Measurements from ENCODE around the gene UBE2O. TPM values are rescaled to one million over a fixed set of nuclear protein-coding genes. Genes with fewer than 3 reads are reported as not detected.

UBE2O gene
- total RNA-seq, 1 experiment from 2014 or later, result 16.2 TPM

GRCh38 chr17:76485569-76485968, 32.6 kb upstream of the UBE2O start:
- DNase-seq (ENCODE audit: low spot score), result no peak

- DNase-seq (ENCODE audit: low spot score), result no peak
These were observed 31.3 kb upstream of the UBE2O start for GRCh38 chr17:76484228-76484725.

DNA sequence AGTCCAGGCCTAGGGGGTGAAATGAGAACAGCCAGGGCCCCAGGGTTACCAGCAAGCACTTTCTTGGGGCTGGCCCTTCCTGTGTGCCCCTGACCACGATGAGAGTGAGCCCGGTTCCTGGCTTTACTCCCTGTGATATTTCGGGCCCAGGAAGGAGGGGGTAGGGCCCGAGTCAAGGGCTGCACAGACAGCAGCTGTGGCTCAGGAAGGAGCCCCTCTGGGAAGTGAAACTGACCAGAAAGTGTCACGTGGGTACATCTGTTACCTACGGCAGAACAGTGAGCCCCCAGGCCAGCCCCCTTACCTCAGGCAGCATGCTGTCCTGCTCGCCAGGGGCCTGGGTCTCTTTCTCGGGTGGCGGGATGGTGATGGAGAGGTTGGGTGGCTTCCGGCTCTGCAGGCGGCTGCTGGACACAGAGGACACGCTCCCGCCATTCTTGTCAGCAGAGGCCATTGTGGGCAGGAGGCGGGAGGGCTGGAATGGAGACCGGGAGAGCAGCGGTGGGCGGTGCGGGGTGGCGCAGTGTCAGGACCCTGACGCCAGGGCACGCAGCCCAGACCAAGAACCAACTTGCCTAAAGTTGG, 28.2 kb upstream of the UBE2O start:
- DNase-seq (ENCODE audit: low spot score), result no peak

- no peak for DNase-seq (ENCODE audit: low spot score)
These were observed 27.7 kb upstream of the UBE2O start for GRCh38 chr17:76480632-76481031.

- DNase-seq (ENCODE audit: low spot score), result no peak
These were observed 26.6 kb upstream of the UBE2O start for GRCh38 chr17:76479515-76480060.

GRCh38 chr17:76478730-76479514, 26.0 kb upstream of the UBE2O start:
- no peak for DNase-seq (ENCODE audit: low spot score)

- no peak for DNase-seq (ENCODE audit: low spot score)
These were observed 25.1 kb upstream of the UBE2O start for GRCh38 chr17:76478097-76478496.

GRCh38 chr17:76477576-76477975, 24.6 kb upstream of the UBE2O start:
- no peak for DNase-seq (ENCODE audit: low spot score)

GRCh38 chr17:76476736-76477135, 23.8 kb upstream of the UBE2O start:
- no peak for DNase-seq (ENCODE audit: low spot score)

GRCh38 chr17:76475302-76475701, 22.4 kb upstream of the UBE2O start:
- no peak for DNase-seq (ENCODE audit: low spot score)

DNA sequence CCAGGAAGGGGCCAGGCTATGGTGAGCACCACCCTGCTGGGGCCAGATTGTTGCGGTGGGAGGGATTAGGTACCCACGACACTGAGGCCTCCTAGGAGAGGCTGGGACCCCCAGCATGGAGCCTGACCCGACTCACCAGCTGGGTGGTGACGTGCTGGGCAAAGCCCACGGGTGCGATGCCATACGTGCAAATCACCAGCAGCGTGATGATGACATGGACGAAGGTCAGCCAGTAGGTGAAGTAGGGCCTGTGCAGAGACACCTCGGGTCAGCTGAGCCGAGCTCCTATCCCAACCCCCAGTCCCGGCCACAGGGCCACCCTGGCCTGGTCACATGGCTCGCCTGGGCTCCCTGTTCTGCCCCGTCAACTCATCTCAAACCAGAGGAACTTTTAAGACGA, 21.9 kb upstream of the UBE2O start:
- DNase-seq (ENCODE audit: low spot score), result no peak

DNA sequence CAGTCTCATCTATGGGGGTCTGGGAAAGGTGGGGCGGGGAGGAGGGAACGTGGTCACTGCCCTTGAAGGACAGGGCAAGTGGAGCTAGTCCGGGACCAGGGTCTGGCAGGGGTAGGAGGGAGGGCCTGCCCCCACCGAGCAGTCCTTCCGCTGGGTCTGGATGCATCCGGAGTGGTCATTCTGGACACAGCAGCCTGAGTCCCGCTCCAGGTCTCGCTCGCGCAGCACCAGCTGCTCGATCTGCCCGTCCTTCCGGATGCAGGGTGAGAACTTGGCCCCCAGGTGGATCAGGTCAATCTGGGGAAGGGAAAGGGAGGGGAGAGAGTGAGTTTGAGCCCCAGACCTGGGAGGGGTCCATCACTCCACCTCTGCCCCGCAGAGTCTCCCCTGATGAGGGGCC, 21.3 kb upstream of the UBE2O start:
- DNase-seq (ENCODE audit: low spot score), result no peak

- DNase-seq (ENCODE audit: low spot score), result no peak
These were observed 20.6 kb upstream of the UBE2O start for GRCh38 chr17:76473541-76473985.

GRCh38 chr17:76472726-76473125, 19.8 kb upstream of the UBE2O start:
- no peak for DNase-seq (ENCODE audit: low spot score)

DNA sequence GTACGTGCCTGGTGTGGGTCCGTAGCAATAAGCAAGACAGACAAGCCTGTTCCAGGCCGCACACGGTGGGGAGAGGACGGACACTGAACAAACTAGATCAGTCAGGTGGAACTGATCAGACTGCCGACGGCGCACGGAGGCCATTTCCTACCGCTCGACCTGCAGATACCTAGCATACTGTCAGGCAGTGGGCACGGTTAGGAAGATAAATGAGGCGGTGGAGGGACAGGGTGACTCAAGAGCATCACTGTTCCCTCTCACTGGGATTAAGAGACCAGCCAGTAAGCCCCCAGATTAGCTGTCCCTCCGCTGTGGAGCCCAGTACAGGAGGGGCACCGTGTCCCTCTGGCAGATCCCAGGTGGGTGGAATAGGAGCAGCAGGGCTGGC, 19.3 kb upstream of the UBE2O start:
- DNase-seq (ENCODE audit: low spot score), result no peak

DNA sequence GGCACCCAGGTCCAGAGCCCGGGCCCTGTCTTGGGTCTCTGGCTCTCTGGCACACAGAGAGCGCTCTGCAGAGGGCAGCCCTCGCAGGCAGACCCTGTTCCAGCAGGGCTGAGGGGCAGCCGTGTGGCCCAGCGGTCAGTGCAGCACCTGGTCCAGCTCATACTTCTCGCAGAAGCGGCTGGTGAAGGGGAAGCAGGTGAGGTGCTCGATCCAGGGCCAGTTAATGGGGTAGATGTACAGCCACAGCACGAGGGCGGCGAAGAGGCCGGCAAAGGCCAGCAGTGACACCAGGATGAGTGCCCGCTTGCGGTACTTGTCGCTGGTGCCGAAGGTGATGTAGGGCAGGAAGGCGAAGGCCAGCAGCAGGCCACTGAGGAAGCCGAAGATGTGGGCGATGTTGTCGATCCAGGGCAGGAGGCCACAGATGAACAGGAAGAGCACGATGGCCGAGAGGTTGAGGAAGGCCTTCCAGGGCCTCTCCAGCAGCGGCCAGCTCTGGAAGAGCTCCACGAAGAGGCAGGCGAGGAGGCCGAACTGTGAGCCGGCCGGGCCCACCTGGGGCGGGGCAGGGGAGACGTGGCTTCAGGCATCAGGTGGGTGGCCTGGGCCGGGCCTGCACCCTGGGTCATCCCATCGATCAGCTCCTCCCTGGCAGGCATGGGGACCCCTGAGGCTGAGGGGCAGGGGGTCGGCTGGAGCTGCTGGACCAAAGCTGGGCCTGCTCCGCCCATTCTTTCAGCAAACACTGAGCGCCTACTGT, 18.7 kb upstream of the UBE2O start:
- no peak for DNase-seq (ENCODE audit: low spot score)

GRCh38 chr17:76469991-76470739, 17.2 kb upstream of the UBE2O start:
- no peak for DNase-seq (ENCODE audit: low spot score)

DNA sequence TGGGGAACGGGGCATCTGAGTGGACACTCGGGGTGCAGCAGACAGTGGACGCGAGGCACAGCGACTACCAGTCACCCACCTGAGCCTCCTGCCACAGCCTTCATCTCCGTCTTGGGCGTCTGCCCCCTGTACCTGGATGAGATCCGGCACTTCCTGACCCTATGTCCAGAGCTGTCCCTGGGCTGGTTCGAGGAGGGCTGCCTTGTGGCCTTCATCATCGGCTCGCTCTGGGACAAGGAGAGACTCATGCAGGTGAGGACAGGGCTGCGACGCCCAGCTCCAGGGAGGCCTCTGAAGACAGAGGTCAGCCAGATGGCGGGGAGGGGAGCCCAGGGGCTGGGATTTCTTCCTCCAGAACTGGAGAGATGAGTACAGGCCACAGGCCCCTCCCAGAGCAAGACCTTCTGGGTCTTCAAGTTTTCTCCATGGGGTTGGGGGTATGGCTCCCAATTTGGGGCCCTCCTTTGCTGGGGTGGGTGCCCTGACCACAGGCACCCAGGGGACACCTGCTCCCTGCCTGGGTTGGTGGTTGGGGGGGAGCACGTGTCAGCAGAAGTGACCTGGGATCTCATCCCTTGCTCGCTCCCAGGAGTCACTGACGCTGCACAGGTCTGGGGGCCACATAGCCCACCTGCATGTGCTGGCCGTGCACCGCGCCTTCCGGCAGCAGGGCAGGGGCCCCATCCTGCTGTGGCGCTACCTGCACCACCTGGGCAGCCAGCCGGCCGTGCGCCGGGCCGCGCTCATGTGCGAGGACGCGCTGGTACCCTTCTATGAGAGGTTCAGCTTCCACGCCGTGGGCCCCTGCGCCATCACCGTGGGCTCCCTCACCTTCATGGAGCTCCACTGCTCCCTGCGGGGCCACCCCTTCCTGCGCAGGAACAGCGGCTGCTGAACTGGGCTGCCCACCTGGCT, 16.4 kb upstream of the UBE2O start:
- DNase-seq (ENCODE audit: low spot score), result no peak

GRCh38 chr17:76468634-76469010, 15.7 kb upstream of the UBE2O start:
- DNase-seq (ENCODE audit: low spot score), result no peak

DNA sequence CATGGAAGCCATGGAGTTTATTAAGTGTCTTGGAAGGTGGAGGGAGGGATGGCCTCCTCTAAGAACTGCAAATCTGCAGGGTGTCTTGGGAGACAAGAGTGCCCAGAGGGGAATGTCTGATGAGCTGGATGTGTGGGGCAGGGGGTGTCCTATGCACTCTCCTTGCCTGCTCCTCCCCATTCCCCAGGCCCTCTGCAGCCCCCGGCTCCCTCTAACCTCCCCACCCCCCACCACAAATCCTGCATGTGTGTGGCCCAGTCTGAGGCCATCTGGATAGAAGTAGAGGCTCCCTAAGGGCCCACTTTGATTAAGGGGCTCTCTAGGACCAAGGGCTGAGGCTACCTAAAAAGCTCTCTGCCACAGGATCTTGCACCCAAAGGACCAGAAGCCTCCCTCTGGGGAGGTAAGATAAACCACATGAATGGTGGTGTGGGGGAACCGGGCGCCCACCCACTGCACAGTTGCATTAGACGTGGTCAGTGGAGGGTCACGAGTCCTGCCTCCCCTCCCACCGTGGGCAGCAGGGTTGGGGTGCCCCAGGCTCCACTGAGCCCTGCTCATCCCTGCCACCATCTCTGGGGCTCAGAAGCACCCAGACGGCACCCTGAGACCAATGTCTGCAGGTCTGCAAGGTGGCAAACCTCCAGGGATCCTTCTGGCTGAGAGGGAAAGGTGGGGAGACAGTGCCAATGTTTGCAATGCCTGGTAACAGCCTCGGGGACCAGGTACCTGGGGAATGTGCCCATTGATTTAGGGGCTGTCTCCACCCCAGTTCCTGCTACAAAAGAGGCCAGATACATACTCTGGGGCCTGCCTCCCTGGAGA, 15.1 kb upstream of the UBE2O start:
- DNase-seq (ENCODE audit: low spot score), result no peak
